HFF-Myc (cell line): ENCODE data around the gene SLC16A2.

Experiments
- DNase-seq: peaks from one replicate; pipeline ENCODE4 v3.0.0-alpha.2; 2011; ENCODE audit warnings: low read depth; ENCODE audit errors: extremely low read depth
- H3K4me3 ChIP-seq: replicated peaks from 2 replicates; pipeline ENCODE4 v1.5.1; 2011; ENCODE audit warnings: low read depth, mild to moderate bottlenecking, control low read depth, low read length
- CTCF ChIP-seq: IDR thresholded peaks from 2 replicates; pipeline ENCODE4 v1.5.1; 2012; ENCODE audit warnings: mild to moderate bottlenecking, low read depth, low read length, control low read depth; ENCODE audit errors: missing control alignments

The SLC16A2 gene

GRCh38 chrX:74423289-74423998 is 2.2 kb downstream of the SLC16A2 start:
- DNase-seq, result no peak
- no peak for TF ChIP-seq CTCF
- H3K4me3 ChIP-seq, result peak overlapping the region; percentile 49; the same call in 1 of the 2 replicates

- TF ChIP-seq CTCF, result no peak
- H3K4me3 ChIP-seq, result no peak overlapping the region
- DNase-seq, result no peak
Measured at GRCh38 chrX:74426071-74426470, 4.8 kb downstream of the SLC16A2 start.

- no peak overlapping the region for H3K4me3 ChIP-seq
- no peak for DNase-seq
- no peak for TF ChIP-seq CTCF
Measured at GRCh38 chrX:74426615-74427014, 5.3 kb downstream of the SLC16A2 start.

- no peak for TF ChIP-seq CTCF
- no peak overlapping the region for H3K4me3 ChIP-seq
- no peak for DNase-seq
Measured at GRCh38 chrX:74431797-74432196, 10.5 kb downstream of the SLC16A2 start.

- DNase-seq, result no peak
- H3K4me3 ChIP-seq, result no peak overlapping the region
- no peak for TF ChIP-seq CTCF
Measured at GRCh38 chrX:74434336-74434735, 13.0 kb downstream of the SLC16A2 start.

DNA sequence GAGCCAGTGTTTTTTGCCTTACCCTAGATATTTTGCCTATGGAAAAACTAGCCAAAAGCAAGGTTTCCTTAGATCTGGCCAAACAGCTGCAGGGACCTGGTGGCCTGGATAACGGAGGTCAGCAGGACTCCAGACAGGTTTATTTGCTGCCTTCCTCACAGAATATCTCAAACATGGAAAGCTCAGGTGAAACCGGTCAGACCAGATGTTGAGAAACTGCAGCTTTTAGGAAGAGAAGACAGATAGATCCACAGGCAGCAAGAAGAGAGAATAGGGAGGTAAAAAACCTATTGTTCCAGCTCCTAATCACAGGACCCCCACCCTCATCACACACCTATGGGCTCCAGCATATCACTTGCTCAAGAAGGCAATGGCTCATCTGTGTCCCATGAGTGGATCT is 16.2 kb downstream of the SLC16A2 start:
- DNase-seq, result no peak
- no peak for TF ChIP-seq CTCF
- no peak overlapping the region for H3K4me3 ChIP-seq

DNA sequence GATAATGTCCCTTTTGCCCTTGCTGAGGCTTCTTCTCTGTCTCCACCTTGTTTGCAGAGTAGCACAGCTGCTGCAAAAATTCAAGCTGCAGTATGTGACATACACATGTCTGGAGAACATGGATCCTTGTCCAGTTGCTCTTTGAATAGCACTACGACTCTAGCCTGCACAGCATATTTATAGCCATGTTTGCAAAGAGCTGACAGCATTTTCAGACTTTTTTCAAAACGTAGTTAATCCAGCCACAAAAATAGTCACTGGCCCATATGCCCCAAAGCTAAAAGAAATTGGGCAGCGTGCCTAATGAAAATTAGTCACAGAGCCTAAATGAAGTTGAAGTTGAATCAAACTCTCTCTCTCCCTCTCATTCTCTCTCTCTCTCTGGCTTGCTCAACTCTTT is 17.5 kb downstream of the SLC16A2 start:
- no peak overlapping the region for H3K4me3 ChIP-seq
- TF ChIP-seq CTCF, result no peak
- no peak for DNase-seq
